ENCODE results near the gene FAM20C. TPM values are rescaled to one million over a fixed set of nuclear protein-coding genes. Genes with fewer than 3 reads are reported as not detected.

FAM20C gene
- total and polyA plus RNA-seq, 7 experiments from 2014 or later, result 0.22 to 27.0 (median 4.6) TPM; not detected in 2

DNA sequence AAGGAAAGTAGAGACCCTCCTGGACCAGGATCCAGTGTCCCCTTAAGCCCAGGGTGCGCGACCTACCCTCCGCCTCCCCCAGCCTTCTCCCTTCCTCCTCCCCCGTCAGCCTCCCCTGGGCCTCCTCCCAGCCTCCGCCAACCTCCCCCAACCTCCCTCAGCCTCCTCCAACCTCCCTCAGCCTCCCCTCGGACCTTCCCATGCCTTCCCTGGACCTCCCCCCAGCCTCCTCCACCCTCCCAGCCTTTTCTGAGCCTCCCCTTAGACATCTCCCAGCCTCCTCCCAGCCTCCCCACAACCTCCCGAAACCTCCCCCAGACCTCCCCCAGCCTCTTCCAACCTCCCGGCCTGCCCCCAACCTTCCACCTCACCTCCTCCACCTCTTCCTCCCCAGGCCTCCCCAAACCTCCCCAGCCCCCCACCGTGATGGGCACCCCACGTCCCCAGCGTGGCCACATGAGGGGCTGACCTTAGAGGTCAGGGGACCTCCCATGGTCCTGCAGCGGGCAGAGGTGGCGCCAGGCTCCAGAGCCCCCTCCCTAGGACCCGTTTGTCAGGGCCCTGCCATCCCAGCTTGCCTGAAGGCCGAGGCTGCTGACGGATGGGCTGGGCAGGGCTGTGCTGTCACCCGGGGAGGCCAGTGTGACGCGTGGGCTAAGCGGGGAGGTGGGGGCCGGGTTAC, 18.8 kb downstream of the FAM20C start:
- Mint-ChIP-seq H3K9me3 (no peaks in the 10 kb centered on the region), H3K27ac (no peak overlapping the region), H3K4me1 (peaks cover 0 to 4% (median 0%) of the 10 kb centered on the region in 7 donors), H3K36me3 (peaks cover 0 to under 1% (median 0%) of the 10 kb centered on the region in 5 donors), H3K4me3 (no peak overlapping the region), H3K27me3 (peaks cover 0 to 3% (median 0%) of the 10 kb centered on the region in 5 donors)
- Histone ChIP-seq H3K27ac (ENCODE audit: low read depth, low read length) (no peak overlapping the region), H3K27me3 (ENCODE audit: control insufficient read depth in 2 of 2, insufficient read depth in 2 of 2, low read length in 2 of 2) (no peaks in the 10 kb centered on the region), H3K4me1 (ENCODE audit: control insufficient read depth in 2 of 2, insufficient read depth in 2 of 2, low read length in 2 of 2) (no peaks in the 10 kb centered on the region), H3K36me3 (ENCODE audit: control insufficient read depth in 2 of 3, insufficient read depth in 3 of 3, low read length in 3 of 3) (no peaks in the 10 kb centered on the region), H3K9me3 (ENCODE audit: control insufficient read depth in 2 of 3, low read length in 3 of 3) (no peaks in the 10 kb centered on the region), H3K4me3 (ENCODE audit: low read length) (no peak overlapping the region)
- ChIA-PET CTCF (no interaction called here), POLR2A (no interaction called here)
- intact Hi-C loops (cut with micrococcal nuclease), result no loop called here
- DNase-seq, result no peak
- ATAC-seq, result no peak

DNA sequence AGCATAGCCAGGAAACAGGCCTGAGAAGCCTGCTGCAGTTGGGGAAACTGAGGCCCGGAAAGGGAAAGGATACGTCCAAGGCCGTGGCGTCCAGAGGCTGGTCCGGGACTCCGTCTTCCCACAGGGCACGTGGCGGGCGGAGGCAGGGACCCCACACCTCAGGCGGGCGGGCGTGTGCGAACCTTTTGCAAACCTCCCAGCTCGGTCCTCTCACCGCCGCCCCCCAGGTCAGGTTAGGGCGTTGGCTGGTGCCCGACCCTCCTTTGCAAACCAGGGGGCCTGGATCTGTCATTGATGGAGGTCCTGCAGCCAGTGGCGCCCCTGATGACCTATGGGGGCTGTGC, 19.3 kb downstream of the FAM20C start:
- H3K4me1 ChIP-seq (ENCODE audit: control insufficient read depth in 2 of 2, insufficient read depth in 2 of 2, low read length in 2 of 2), result no peaks in the 10 kb centered on the region
- no peaks in the 10 kb centered on the region for H3K9me3 ChIP-seq (ENCODE audit: control insufficient read depth in 2 of 3, low read length in 3 of 3)
- no peak overlapping the region for H3K4me3 ChIP-seq (ENCODE audit: low read length)
- no peak overlapping the region for H3K27ac Mint-ChIP-seq
- no peaks in the 10 kb centered on the region for H3K27me3 ChIP-seq (ENCODE audit: control insufficient read depth in 2 of 2, insufficient read depth in 2 of 2, low read length in 2 of 2)
- H3K9me3 Mint-ChIP-seq, result no peaks in the 10 kb centered on the region
- H3K27ac ChIP-seq (ENCODE audit: low read depth, low read length), result no peak overlapping the region
- H3K4me1 Mint-ChIP-seq, result peaks cover 0 to 4% (median 0%) of the 10 kb centered on the region in 7 donors
- DNase-seq (no peak), ATAC-seq (no peak)
- intact Hi-C loops (cut with micrococcal nuclease), result no loop called here
- ChIA-PET CTCF (no interaction called here), POLR2A (no interaction called here)
- H3K27me3 Mint-ChIP-seq, result peaks cover 0 to 3% (median 0%) of the 10 kb centered on the region in 5 donors
- no peak overlapping the region for H3K4me3 Mint-ChIP-seq
- no peaks in the 10 kb centered on the region for H3K36me3 ChIP-seq (ENCODE audit: control insufficient read depth in 2 of 3, insufficient read depth in 3 of 3, low read length in 3 of 3)
- H3K36me3 Mint-ChIP-seq, result no peaks in the 10 kb centered on the region

DNA sequence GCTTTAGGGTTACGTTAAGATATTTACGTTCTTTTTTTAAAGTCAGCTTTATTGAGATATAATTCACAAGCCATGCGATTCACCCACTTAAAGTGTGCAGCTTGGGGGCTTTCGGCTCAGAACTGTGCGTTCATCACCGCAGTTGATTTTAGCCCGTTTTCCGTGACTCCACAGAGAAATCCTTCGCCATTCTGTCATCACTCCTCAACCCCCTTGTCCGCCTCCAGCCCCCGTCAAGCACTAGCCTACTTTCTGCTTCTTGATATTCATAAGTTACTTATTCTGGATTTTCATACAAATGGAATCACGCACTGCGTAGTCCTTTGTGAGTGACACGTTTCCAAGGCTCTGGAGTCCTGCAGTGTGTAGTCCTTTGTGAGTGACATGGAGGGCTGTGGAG, 20.4 kb downstream of the FAM20C start:
- Histone ChIP-seq H3K4me1 (ENCODE audit: control insufficient read depth in 2 of 2, insufficient read depth in 2 of 2, low read length in 2 of 2) (no peaks in the 10 kb centered on the region), H3K27ac (ENCODE audit: low read depth, low read length) (no peak overlapping the region), H3K4me3 (ENCODE audit: low read length) (no peak overlapping the region), H3K27me3 (ENCODE audit: control insufficient read depth in 2 of 2, insufficient read depth in 2 of 2, low read length in 2 of 2) (no peaks in the 10 kb centered on the region), H3K9me3 (ENCODE audit: control insufficient read depth in 2 of 3, low read length in 3 of 3) (no peaks in the 10 kb centered on the region), H3K36me3 (ENCODE audit: control insufficient read depth in 2 of 3, insufficient read depth in 3 of 3, low read length in 3 of 3) (no peaks in the 10 kb centered on the region)
- Mint-ChIP-seq H3K27me3 (peaks cover 0 to 3% (median 0%) of the 10 kb centered on the region in 5 donors), H3K4me3 (no peak overlapping the region), H3K27ac (no peak overlapping the region), H3K4me1 (peaks cover 0 to 2% (median 0%) of the 10 kb centered on the region in 7 donors), H3K36me3 (no peaks in the 10 kb centered on the region), H3K9me3 (no peaks in the 10 kb centered on the region)
- ChIA-PET POLR2A (no interaction called here), CTCF (no interaction called here)
- ATAC-seq (no peak), DNase-seq (no peak)
- intact Hi-C loops (cut with micrococcal nuclease), result no loop called here

DNA sequence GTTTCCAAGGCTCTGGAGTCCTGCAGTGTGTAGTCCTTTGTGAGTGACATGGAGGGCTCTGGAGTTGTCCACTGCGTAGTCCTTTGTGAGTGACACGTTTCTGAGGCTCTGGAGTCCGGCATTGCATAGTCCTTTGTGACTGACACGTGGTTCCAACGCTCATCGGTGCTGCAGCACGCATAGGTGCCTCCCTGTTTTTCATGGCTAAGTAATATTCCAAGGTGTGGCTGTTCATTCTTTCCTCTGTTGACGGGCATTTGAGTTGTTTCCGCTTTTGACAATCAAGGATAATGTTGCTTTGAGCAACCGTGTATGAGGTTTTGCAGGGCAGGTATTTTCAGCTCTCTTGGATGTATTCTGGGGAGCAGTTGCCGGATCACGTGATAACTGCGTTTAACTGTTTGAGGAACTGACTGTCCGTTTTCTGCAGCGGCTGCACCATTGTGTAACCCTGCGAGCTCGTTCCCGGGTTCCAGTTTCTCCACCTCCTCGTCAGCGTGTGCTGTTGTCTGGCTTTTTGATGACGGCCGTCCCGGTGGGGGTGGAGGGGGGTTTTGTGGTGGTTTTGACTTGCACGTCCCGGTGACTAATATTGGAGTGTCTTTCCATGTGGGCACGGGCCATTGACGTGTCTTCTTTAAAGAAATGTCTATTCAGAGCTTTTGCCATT, 21.1 kb downstream of the FAM20C start:
- intact Hi-C loops (cut with micrococcal nuclease), result no loop called here
- peaks cover 0 to 3% (median 0%) of the 10 kb centered on the region in 5 donors for H3K27me3 Mint-ChIP-seq
- DNase-seq (no peak), ATAC-seq (no peak)
- no peaks in the 10 kb centered on the region for H3K36me3 ChIP-seq (ENCODE audit: control insufficient read depth in 2 of 3, insufficient read depth in 3 of 3, low read length in 3 of 3)
- no peaks in the 10 kb centered on the region for H3K27me3 ChIP-seq (ENCODE audit: control insufficient read depth in 2 of 2, insufficient read depth in 2 of 2, low read length in 2 of 2)
- no peak overlapping the region for H3K27ac Mint-ChIP-seq
- no peaks in the 10 kb centered on the region for H3K9me3 Mint-ChIP-seq
- ChIA-PET POLR2A (no interaction called here), CTCF (no interaction called here)
- H3K36me3 Mint-ChIP-seq, result no peaks in the 10 kb centered on the region
- H3K4me1 ChIP-seq (ENCODE audit: control insufficient read depth in 2 of 2, insufficient read depth in 2 of 2, low read length in 2 of 2), result no peaks in the 10 kb centered on the region
- H3K4me1 Mint-ChIP-seq, result peaks cover 0 to 2% (median 0%) of the 10 kb centered on the region in 7 donors
- H3K27ac ChIP-seq (ENCODE audit: low read depth, low read length), result no peak overlapping the region
- no peak overlapping the region for H3K4me3 ChIP-seq (ENCODE audit: low read length)
- no peaks in the 10 kb centered on the region for H3K9me3 ChIP-seq (ENCODE audit: control insufficient read depth in 2 of 3, low read length in 3 of 3)
- no peak overlapping the region for H3K4me3 Mint-ChIP-seq

DNA sequence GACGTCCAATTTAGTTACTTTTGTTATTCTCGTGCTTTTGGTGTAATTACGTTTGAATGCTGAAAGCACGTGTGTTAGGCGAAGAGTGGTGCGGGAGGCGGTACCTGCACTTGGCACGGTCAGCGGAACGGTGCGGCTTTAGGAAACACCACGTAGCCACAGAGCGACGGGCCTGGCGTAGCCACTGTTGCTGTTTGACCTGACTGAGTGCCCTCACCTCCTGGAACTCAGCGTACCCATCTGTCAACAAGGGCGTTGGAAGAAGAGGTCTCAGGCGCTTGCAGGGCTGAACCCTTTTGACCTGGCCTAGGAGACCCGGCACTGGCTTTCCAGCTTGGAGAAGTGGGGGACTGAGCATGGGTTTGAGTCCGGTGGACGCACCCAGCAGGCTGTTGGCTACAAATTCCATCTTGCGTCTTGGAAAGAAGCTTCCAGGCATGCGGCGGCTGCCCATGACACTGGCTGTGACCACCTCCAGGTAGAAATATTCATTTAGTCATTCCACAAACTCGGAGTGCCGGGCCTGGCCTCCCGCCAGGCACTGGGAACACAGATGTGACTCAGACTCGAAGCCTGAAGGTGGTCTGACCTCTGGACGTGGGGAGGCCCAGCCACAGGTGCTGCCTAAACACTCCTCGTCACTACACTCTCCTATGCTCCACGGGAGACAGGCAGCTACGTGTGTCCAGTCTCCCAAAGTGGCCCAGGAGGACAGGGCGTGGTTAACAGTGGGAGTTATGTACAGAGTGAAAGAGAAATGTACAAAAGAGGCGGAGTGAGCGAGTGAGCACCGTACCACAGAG, 22.2 kb downstream of the FAM20C start:
- H3K9me3 ChIP-seq (ENCODE audit: control insufficient read depth in 2 of 3, low read length in 3 of 3), result no peaks in the 10 kb centered on the region
- ChIA-PET POLR2A (no interaction called here), CTCF (no interaction called here)
- H3K4me3 Mint-ChIP-seq, result no peak overlapping the region
- no peaks in the 10 kb centered on the region for H3K4me1 ChIP-seq (ENCODE audit: control insufficient read depth in 2 of 2, insufficient read depth in 2 of 2, low read length in 2 of 2)
- H3K27ac ChIP-seq (ENCODE audit: low read depth, low read length), result no peak overlapping the region
- DNase-seq, result no peak
- H3K36me3 ChIP-seq (ENCODE audit: control insufficient read depth in 2 of 3, insufficient read depth in 3 of 3, low read length in 3 of 3), result no peaks in the 10 kb centered on the region
- no peaks in the 10 kb centered on the region for H3K9me3 Mint-ChIP-seq
- H3K27ac Mint-ChIP-seq, result no peak overlapping the region
- H3K4me3 ChIP-seq (ENCODE audit: low read length), result no peak overlapping the region
- no peak for ATAC-seq
- H3K27me3 Mint-ChIP-seq, result peaks cover 0 to 3% (median 0%) of the 10 kb centered on the region in 5 donors
- H3K4me1 Mint-ChIP-seq, result peaks cover 0 to 1% (median 0%) of the 10 kb centered on the region in 7 donors
- H3K36me3 Mint-ChIP-seq, result no peaks in the 10 kb centered on the region
- no peaks in the 10 kb centered on the region for H3K27me3 ChIP-seq (ENCODE audit: control insufficient read depth in 2 of 2, insufficient read depth in 2 of 2, low read length in 2 of 2)
- intact Hi-C loops (cut with micrococcal nuclease), result no loop called here

DNA sequence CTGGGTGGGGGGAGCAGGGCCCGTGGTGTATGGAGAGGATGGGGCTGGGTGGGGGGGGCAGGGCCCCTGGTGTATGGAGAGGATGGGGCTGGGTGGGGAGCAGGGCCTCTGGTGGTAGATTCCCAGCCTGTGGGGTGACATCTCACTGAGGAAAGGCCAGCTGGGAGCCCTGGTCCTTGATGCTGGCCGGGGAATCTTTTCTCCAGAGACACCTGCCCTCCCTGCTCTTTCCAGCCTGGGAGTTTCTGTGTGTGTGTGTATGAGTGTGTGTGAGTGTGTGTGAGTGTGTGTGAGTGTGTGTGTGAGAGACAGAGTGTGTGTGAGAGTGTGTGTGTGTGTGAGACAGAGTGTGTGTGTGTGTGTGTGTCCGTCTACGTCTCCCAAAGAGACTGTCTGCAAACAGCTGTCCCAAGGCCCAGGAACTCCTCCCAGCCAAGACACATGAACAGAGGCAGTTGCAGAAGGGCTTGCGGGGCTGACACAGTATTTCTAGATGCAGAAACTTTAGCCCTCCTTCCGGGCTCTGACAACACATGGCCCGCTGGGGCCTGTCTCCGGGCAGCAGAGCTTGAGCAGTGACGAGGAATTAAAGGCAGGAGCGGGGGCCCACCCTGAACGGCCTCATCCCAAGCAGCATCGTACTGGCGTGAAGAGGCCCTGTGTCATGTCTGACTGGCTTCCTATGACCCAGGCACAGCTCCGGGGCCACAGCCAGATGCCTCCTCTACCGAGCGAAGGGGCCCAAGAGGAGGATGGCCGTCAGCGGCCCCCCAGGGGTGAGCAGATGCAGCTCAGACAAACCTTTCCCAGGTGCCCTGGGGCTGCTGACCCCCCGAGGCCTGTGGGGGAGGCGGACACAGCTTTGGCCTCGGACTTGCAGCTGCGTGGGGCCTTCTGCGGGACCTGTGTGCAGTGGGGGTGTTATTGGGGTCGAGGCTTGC, 24.3 kb downstream of the FAM20C start:
- Mint-ChIP-seq H3K27me3 (peaks cover 0 to 3% (median 0%) of the 10 kb centered on the region in 5 donors), H3K4me1 (peaks cover 0 to 3% (median 0%) of the 10 kb centered on the region in 7 donors), H3K27ac (no peak overlapping the region), H3K4me3 (no peak overlapping the region), H3K9me3 (no peaks in the 10 kb centered on the region), H3K36me3 (no peaks in the 10 kb centered on the region)
- H3K36me3 ChIP-seq (ENCODE audit: control insufficient read depth in 2 of 3, insufficient read depth in 3 of 3, low read length in 3 of 3), result no peaks in the 10 kb centered on the region
- H3K9me3 ChIP-seq (ENCODE audit: control insufficient read depth in 2 of 3, low read length in 3 of 3), result no peaks in the 10 kb centered on the region
- H3K27me3 ChIP-seq (ENCODE audit: control insufficient read depth in 2 of 2, insufficient read depth in 2 of 2, low read length in 2 of 2), result no peaks in the 10 kb centered on the region
- DNase-seq, result no peak
- no peak overlapping the region for H3K4me3 ChIP-seq (ENCODE audit: low read length)
- H3K4me1 ChIP-seq (ENCODE audit: control insufficient read depth in 2 of 2, insufficient read depth in 2 of 2, low read length in 2 of 2), result no peaks in the 10 kb centered on the region
- POLR2A ChIA-PET, result no interaction called here
- no peak for ATAC-seq
- intact Hi-C loops (cut with micrococcal nuclease), result no loop called here
- CTCF ChIA-PET, result no interaction called here
- no peak overlapping the region for H3K27ac ChIP-seq (ENCODE audit: low read depth, low read length)
